Glomerular visceral epithelial cell (primary cell): ENCODE results near the gene VPS25.
"Not testable (repeated sequence)": the region's sequence is repeated elsewhere in the genome, so short reads cannot be mapped to it uniquely, and the experiment has no call there.

ENCODE experiments used
- DNase-seq: peaks from one replicate; pipeline ENCODE4 v3.0.0-alpha.2; 2016; ENCODE audit errors: extremely low spot score

Gene VPS25

DNA sequence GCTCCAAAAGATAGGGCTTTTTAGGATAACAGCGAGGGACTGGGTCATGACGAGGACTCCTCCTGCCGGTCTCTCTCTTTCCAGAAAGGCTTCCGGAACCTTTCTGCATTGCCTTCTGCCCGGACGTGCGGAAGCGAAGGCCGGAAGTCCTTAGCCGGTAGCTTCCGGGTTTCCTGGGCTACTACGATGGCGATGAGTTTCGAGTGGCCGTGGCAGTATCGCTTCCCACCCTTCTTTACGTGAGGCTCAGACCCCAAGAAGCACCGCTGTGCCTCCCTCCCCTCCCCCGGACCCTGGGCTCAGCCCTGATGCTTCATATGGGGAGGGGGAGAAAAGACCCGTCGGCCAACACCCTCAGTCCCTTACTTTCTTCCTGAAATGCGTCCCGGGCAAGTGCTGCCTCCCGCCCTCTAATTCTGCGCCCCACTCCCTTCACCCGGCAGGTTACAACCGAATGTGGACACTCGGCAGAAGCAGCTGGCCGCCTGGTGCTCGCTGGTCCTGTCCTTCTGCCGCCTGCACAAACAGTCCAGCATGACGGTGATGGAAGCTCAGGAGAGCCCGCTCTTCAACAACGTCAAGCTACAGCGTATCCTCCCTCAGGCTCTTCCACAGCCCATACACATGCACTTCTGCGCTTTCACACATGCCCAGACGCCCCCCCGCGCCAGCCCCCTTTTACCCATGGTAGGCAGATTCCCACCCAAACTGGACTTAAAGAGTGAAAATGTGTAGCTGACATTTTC lies at the start of gene VPS25:
TSS of gene VPS25 (plus strand) at position 160 of the 746 bp plus-strand sequence. CDS start at position 187, 27 bp downstream.
- peak; percentile 84 for DNase-seq

DNA sequence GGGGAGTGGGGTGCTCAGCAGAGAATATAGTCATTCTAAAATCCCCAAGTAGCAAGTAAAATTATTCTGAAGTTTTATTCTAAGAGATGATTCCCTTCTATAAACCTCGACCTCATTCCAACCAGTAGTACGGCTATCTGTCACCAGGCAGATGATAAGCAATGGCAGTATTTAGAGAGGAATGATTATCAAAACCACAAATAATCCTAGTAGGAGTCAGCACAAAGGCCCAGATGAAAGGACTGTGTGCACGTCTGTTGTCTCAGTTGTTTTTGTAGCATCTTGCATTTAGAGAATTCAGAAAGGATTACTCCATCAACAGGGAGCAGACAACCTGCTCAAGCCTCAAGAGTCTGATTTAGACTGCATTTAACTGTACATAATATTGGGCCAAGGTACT lies 49.6 kb upstream of the VPS25 start:
- no peak for DNase-seq

DNA sequence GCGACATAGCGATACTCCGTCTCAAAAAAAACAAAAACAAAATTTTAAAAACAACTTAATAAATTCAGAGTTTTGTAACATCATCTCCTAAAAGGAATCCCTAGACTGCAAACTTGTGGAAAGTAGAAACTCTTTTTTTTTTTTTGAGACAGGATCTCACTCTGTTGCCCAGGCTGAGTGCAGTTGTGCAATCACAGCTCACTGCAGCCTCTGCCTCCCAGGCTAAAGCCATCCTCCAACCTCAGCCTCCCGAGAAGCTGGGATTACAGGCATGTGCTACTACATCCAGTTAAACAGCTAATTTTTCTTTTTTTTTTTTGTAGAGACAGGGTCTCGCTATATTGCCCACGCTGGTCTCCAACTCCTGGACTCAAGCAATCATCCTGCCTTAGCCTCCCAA lies 48.1 kb upstream of the VPS25 start:
- DNase-seq: no peak

DNA sequence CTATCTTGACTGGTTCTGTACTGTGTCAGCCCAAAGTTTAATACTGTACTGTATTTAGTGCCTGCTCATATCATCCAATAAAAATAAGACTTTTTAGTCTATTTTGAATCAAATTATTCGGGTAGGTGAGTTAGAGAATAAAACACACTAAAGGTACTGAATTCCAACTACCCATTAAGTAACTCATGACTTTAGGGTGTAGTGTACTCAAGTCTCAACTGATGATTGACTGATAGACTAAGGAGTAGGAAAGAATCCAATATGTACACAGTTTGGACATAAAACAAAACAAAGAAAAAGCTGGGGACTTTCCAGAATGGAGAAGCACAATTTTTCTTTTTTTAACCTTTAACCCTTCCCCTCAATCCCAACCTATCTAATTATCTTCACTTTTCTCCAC lies 32.5 kb upstream of the VPS25 start:
- no peak for DNase-seq

DNA sequence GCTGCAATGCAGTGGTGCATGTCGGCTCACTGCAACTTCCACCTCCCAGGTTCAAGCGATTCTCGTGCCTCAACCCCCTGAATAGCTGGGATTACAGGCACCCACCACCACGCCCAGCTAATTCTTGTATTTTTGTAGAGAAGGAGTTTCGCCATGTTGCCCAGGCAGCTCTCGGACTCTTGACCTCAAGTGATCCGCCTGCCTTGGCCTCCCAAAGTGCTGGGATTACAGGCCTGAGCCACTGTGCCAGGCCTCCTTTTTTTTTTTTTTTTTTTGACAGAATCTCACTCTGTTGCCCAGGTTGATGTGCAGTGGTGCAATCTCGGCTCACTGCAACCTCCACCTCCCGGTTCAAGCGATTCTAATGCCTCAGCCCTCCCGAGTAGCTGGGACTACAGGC lies 30.3 kb upstream of the VPS25 start:
- not testable (repeated sequence) for DNase-seq

DNA sequence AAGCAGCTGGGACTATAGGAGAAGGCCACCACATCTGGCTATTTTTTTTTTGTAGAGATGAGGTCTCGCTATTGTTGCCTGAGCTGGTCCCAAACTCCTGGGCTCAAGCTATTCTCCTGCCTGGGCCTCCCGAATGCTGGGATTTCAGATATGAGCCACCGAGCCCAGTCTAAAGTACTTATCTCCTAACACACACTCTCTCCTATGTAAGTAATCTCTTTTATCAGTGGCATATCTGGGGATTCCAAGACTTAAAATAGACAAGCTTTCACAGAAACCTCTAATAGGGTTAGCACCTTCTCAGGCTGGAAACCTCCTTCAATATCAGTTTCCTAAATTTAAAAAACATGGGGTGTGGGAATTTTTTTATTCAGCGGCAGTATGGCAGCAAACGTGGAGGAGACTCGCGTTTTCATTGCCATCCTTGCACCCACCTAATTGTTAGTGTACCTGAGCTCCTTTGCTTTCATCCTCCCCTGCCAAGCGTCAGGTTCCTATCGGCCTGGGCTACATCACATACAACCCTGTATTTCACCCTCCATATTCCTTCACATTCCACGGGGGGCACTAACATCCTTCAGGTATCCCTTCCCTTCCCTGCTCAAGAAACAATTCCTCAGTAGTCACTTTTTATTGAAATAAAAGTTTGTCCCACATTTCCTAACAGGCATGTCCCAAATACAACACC lies 29.5 kb upstream of the VPS25 start:
- DNase-seq: no peak

DNA sequence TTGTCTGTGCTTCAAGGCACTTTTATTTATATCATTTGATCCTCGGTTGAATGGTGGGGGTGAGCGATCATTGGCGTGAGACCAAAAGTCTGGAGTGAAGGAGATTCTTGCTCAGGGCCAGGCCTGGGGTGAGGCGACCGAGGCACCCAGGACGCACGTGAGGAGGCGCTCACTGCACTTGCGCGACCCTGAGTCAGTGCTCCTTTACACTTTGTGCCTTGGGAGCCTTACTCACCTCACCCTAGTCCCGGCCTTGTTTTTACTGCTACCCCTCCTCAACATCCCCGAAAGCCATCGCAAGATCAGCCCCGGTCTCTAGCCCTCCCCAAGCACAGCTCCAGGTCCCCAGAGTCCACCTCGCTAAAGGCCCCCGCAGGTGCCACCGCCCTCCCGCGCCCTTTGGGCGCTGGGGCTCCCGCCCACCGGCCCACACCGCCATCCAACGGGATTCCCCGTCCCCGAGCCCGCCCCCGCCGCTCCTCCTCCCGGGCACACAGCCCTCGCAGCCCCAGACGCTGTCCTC lies 28.9 kb upstream of the VPS25 start:
- peak; percentile 79 for DNase-seq

DNA sequence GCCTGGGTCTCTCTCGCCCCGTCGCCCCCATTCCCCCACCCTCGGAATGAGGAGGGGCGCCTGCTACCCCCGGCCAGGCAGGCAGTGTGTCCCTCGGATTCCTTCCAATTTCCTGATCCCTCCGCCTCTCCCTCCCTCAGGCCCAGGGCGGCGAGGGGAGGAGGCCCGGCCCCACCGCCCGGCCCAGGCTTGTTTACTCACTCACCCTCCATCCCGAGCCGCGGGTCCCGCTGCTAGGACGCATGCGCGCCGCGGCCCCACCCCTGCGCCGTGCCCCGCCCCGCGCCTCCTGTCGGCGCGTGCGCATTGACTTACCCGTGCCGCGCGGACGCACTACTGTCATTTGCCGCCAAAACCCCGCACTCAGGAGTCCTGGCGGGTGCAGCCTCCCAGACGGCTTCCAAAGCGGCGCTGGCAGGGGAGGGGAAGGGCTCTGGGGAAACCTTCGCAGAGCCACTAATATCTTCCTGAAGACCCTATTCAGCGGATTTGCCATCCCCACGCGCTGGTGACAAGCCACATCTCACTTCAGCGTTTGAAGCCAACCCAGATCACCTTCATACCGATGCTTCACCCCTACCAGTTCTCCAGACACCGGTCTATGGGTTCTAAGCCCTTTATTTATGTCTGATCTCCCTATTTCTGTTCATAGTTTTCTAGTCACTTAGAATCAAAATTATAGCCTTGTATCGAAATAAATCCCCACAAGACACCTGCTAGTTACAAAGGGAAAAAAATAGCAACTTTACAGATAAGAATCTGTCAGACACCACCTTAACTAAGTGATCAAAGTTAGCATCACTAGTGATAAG lies 28.2 kb upstream of the VPS25 start, which contains the start of gene EZH1:
TSS of gene EZH1 (minus strand) at position 235 of the 812 bp plus-strand sequence. CDS start 16,099 bp downstream, outside the sequence.
- DNase-seq: peak; percentile 94

DNA sequence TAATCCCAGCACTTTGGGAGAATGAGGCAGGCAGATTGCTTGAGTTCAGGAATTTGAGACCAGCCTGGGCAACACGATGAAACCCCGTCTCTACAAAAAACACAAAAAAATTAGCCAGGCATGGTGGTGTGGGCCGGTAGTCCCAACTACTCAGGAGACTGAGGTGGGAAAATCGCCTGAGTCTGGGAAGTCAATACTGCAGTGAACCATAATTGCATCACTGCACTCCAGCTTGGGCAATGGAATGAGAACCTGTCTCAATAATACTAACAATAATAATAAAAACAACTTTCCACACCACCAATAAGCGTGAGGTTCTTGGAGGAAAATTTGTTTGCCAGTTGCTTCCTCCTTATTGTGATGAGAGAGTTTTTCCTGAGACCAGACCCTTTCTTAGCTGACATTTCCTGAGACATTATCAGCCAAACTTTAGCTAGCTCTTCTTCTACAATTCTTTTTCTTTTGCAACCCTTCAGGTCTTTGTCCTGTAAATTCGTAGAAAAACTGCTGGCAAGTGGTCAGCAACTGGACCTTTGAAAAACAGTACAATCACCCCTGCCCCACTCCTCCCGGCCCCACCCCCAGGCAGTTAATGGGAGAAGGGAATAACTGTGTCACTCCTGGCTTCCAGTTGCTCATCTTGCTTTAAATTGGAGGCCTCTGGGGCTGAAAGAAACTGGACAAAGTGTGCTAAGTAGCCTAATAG lies 24.9 kb upstream of the VPS25 start:
- DNase-seq: no peak

DNA sequence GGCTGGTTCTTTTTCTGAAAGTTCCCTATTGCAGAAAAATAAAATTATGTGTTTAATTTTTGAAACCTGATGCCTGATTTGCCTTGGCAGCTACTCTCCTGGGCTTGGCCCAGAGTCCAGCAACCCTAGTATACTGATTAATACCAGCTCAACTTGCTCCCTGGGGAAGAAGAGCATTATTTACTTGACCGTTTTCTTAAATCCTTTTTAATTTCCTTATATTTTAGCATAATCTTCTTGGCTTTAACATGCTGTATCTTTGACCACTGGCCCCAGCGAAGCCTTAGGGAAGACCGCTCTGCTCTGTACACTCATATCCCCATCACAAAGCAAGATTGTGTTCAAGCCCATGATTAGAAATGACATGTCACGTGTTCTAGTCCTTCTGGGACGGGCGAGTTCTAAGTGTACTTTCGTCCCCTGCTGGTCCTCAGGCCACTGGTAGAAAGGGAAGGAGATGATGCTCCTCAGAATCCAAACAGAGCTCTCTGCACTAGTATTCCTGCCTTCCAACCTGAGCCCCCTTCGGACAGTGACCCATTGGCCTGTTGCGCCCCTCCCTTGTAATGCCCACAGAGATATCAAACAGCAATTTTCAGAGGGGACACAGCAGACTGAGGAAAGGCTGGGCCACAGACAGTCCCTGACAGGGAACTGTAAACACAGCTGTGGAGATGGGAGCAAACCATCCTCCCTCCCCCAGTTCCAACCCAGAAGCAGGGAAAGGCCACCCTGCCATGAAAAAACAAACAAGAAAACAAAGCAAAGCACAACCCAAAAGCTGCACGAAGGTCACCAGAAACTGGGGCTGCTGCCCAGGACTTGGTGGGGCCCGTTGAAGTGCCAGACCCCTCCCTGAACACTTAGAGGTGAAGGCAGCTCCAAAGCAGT lies 24.1 kb upstream of the VPS25 start:
- DNase-seq: no peak

DNA sequence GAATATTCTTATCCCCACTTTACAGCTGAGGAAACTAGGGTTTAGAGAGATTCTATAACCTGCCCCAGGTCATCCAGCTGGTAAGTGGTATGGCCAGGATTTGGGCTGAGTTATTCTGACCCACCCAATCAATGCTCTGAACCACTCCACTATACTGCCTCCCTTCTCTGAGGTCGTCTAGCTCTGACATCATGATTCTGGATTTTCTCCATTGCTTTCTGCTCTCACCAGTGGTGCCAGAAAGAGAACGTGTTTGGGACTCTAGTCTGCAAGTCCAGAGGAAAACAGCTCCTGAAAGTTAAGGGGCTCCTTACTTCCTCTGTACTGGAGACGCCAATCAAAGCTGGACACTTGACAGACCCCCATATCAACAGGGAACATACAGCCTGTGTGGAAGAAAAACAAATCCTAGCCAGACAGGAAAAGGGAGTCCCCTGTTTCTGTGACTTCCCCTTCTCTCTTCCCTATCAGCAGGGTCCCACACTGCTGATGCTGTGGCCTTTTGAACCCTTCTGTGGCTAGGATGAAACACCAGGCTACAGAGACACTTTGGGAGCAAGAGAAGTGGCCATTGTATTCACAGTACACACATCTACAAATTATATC lies 22.4 kb upstream of the VPS25 start:
- no peak for DNase-seq

DNA sequence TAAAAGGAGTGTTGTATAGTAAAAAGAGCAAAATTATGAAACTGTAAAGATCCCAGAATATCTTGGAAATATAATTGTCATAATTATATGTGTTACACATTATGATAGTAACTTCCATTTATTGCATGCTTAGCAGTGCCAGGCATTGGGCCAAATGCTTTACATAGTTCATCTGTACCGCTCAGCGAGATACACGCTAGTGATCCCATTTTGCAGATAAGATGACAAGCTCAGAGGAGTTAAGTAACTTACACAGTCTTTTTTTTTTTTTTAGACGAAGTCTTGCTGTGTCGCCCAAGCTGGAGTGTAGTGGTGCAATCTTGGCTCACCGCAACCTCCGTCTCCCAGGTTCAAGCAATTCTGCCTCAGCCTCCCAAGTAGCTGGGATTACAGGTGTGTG lies 21.6 kb upstream of the VPS25 start:
- DNase-seq: no peak

DNA sequence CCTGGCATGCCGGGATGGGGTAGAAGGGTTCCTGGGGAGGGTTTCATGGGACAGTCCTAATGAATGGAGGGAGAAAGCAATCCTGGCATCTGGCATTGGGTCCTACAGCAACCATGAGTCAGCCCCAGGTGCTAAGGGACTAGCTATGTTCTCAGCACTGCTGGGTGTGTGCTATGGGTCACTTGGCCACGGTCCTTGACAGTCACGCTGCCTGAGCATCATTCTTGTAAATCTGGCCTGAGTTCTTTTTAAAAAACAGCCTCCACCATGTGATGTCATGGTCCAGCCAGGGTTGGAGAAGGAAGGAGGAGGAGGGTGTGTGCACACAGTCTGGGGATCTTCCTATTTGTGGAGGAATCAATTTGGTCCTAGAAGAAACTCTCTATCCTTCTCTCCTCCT lies 18.5 kb upstream of the VPS25 start:
- peak; percentile 74 for DNase-seq

DNA sequence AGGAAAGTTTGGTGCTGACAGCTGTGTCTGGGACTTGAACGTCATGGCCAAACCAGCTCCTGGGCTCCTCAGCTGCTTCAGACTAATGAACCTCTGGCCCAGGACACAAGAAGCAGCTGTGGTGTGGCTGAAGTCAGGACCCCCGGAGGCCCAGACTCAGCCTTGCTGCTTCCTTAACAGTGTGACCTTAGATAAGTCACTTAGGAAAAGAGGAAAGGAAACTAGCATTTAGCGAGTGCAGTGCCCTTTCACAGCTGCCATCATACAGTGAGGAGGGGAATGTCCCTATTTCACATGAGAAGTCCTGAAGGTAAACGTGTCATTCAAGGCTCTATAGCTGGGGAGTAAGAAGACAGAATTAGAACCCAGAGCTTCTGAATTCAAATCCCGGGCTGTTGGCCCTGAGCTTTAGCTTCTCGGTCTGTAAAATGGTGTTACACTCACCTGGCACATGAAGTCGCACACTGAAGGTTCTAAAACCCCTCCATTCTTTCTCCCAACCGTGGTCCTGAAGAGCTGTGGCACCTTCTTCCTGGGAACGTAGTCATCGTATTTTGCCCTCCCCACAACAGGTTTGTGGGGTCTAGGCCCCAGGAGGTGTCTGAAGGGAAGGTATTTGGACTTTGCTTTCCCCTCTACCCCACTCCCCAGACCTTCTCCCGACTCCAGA lies 13.1 kb upstream of the VPS25 start:
- no peak for DNase-seq

DNA sequence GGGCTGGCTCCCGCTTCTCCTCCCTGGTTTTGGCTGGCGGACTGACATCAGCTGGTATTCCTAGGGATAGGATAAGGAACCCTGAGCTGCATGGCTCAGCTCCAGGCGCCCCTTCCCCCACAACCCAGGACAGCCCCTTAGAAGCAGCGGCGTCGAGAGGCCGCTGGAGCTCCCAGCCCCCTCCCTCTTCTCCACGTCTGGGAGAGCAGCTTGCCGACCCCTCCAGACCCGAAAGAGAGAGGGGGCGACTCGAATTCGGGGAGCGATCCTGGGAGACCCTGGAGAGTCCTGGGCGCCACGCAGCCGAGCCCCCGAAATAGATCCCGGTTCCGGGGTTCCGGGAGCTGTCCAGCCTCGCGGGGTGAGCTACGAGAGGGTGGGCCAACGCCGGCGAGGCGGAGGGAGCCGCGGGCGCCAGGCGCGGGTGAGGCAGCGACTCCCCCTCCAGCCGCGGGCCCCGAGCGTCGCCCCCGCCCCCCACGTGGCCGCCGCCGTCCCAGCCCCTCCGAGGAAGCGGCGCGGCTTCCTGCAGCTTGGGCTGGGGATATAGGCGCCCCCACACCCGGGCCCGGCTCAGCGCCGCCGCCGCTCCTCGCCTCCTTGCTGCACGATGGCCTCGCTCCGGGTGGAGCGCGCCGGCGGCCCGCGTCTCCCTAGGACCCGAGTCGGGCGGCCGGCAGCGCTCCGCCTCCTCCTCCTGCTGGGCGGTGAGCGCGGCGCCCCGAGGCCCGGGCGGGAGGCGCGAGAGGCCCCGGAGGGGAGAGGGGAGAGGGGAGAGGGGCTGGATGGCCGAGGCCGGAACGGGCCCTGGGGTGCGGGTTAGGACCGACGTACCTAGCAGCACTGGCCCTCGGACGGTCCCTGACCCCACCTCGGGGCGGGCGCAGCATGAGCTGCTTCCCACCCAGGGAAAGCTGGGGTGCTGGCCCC lies 12.3 kb upstream of the VPS25 start, which contains the start of gene RAMP2:
TSS of gene RAMP2 (plus strand) at position 576 of the 930 bp plus-strand sequence. CDS start at position 611, 35 bp downstream.
- DNase-seq: no peak

DNA sequence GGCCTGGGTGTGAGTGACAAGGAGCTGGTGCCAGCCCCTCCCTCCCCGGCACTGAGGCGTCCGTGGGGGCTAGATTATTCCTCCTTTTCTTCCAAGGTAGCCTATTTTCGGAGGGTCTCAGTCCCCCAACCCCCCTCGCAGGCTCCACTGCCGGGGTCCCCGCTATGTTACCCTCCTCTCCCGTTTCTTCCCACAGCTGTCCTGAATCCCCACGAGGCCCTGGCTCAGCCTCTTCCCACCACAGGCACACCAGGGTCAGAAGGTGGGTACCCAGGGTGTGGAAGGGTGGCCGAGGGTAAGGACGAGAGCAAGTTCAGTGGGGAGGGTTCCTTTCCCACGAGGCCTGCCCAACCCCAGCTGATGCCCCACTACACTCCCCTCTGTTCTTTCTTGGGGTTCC lies 11.6 kb upstream of the VPS25 start:
- DNase-seq: no peak

DNA sequence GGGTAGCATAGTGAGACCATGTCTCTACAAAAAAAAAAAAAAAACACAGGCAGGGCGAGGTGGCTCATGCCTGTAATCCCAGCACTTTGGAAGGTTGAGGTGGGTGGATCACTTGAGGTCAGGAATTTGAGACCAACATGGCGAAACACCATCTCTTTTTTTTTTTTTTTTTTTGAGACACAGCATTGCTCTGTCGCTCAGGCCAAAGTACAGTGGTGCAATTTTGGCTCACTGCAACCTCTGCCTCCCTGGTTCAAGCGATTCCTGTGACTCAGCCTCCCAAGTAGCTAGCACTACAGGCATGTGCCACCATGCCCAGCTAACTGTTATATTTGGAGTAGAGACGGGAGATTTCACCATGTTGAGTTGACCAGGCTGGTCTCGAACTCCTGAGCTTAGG lies 7.1 kb upstream of the VPS25 start:
- DNase-seq: no peak

DNA sequence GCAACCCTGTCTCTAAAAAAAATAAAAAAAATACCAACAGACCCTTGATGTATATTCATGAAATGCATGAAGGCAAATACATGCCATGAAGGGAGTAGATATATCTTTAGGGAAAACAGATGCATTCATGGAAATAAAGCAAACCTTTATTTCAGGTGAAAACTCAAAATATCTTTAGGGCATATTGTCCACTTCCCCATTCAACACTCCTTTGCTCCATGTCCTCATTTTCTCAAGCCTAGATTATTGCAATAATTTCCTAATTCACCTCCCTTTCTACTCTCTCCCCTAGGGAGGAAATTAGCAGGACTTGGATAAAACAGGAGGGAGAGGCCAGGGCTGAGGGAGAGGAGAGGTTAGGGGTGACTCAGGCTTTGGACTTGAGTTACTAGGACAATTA lies 5.7 kb upstream of the VPS25 start:
- no peak for DNase-seq
